ENCODE data around the gene RAD21L1.
"Not testable (repeated sequence)": the region's sequence is repeated elsewhere in the genome, so short reads cannot be mapped to it uniquely, and the experiment has no call there.

RAD21L1 gene

DNA sequence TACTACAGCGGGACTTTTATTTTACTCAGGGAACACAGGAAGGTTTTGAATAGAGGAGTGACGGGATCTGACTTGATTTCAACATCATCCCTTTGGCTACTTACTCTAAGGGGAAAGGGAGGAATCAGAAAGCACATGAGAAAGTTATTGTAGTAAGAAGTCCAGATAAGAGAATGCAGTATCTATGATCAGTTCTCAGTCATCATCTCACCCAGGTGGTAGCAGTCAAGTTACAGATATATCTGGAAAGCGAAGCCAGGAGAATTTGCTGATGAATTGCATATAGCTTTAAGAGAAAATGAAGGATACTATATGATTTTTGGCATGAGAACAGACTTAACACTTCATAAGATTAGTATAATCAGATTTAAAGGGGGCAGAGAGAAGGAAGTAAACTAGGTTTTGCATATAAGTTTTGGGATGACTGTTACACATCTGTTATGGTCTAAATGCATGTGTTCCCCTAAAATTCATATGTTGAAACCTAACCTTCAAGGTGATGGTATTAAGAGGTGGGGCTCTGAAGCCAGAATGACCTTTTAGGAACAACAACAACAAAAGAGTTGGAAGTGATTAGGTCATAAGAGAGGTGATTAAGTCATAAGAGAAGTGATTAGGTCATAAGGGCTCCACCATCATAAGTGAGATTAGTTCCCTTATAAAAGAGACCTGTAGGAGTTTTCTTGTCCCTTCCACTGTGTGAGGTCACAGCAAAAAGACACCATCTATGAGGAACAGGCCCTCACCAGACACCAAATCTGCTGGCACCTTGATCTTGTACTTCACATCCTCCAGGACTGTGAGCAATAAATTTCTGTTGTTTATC is 6.7 kb downstream of the RAD21L1 start:
- DNase-seq: no peak

DNA sequence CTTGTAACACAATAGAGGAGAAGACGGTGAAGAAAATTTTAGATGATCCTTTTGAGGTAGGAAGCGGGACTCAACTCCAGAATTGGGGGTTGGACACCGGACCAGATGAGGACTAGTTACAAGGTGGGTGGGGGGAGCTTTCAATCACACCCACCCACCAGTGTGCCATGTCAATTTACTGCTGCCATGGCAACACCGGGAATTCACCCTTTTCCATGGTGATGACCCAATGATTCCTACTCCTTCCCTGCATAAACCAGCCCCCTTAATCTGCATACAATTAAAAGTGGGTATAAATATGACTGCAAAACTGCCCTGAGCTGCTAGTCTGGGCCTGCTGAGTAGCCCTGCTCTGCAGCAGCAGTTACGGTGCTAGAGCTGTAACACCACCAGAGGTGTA is 14.7 kb downstream of the RAD21L1 start:
- no peak for DNase-seq

DNA sequence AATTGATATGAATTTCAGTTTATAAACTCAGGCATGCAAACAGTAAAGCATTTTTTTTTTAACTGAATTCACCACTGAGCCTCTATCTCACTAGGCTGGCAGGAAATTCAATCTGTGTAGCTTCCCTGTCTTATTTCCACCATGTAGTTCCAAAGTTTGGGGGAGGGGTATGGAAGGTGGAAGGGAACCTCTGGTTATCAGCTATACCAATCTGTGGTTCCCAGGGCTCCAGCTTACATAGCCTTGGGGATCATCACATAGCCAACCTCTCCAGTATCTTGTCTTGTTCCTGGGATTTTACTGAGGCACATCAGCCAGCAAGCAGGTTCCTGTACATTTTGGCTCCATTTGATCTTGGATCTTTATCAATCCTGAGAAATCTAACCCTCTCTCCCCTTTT is 15.6 kb downstream of the RAD21L1 start:
- no peak for DNase-seq

DNA sequence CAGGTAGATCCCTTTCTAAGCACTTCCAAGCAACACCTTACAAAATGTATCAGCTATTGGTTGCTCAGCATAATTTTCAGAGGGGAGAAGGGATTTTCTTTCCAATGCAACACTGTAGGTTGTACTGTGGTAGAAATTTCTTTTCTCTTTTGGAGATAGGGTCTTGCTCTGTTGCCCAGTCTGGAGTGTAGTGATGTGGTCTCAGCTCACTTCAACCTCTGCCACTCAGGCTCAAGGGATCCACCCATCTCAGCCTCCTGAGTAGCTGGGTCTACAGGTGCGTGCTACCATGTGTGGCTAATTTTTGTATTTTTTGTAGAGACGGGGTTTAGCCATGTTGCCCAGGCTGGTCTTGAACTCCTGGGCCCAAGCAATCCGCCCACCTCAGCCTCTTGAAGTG is 16.3 kb downstream of the RAD21L1 start:
- DNase-seq: no peak

- DNase-seq: no peak
Observed at GRCh38 chr20:1242530-1242929, 16.7 kb downstream of the RAD21L1 start.

GRCh38 chr20:1245578-1245977 is 19.7 kb downstream of the RAD21L1 start:
- DNase-seq: no peak

DNA sequence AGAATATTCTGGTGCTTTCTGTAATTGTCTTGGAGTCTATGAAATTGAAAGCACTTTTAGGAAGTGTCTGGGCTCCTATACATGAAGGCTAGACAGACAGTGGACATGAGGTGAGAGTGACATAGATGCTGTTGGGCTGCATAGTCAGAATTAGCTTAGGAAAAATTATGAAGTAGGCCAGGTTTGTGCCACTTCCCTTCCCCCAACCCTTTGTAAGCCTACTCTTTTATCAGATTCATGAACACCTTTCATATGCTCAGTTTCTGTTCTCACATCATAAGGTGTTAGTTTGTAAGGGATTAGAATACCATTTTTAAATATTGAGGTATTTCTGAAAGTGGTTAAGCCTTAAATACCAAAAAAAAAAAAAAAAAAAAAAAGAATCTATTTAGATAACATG is 21.8 kb downstream of the RAD21L1 start:
- DNase-seq: no peak

- not testable (repeated sequence) for DNase-seq
Observed at GRCh38 chr20:1250282-1250681, 24.4 kb downstream of the RAD21L1 start.

GRCh38 chr20:1252416-1252815 is 26.6 kb downstream of the RAD21L1 start:
- DNase-seq: no peak

DNA sequence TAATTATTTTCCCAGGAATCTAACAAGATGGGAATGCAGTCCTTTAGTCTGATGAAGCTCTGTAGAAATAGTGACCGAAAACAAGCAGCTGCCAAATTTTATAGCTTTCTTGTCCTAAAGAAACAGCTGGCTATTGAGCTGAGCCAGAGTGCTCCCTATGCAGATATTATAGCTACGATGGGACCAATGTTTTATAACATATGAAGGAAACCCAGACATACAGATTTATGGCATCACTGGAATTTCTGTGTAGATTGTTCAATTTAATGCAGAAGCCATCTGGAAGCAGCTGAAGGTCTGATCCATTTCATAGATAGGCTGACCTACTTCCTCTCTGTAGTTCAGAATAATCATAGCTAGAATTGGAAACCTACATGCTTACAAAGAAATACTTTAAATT is 28.4 kb downstream of the RAD21L1 start:
- DNase-seq: no peak

GRCh38 chr20:1255675-1256074 is 29.8 kb downstream of the RAD21L1 start:
- no peak for DNase-seq

DNA sequence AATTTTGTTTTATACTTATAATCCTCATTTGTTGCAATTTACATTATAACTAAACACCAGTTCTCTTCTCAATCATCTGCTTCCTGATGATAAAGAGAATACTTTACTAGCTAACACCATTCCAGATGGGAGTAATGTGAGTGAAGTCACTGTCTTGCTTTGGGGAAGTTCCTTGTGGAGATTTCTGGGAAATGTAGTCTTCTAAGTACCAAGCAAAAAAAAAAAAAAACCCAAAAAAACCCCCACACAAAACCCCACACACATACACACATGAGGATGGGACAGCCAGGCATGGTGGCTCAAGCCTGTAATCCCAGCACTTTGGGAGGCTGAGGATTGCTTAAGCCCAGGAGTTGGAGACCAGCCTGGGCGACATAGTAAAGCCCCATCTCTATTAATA is 38.0 kb downstream of the RAD21L1 start:
- DNase-seq: no peak

GRCh38 chr20:1264727-1265126 is 38.9 kb downstream of the RAD21L1 start:
- DNase-seq: no peak

DNA sequence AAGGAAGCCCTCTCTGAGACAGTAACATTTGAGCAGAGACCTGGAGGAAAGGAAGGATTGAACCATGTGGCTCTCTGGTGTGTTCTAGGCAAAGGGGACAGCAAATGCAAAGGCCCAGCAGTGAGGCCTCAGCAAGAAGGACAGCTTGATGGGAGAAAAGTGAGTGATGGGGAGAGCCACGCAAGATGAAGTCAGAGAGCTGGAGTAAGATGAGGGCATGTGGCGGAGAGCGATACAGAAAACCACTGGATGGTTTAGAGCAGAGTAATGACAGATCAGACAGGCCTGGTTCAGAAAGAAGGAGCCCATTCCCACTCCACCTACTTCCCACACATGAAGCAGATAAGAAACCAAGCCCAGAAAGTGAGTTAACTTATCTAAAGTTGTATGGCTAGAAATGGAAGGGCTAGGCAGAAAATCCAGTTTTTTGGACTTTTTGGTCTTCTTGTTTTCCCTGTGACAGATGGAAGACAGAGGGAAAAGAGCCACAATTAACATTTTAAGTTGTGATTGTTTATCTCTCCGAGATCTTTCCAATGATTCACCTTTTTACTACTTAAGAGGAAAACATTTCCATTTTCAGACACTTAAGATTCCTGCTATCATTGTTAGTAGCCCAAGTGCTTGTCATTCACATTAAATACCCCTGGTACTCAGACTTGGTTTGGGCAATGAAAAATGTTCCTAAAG is 39.5 kb downstream of the RAD21L1 start:
- DNase-seq: no peak

- no peak for DNase-seq
Observed at GRCh38 chr20:1265916-1266166, 40.0 kb downstream of the RAD21L1 start.

DNA sequence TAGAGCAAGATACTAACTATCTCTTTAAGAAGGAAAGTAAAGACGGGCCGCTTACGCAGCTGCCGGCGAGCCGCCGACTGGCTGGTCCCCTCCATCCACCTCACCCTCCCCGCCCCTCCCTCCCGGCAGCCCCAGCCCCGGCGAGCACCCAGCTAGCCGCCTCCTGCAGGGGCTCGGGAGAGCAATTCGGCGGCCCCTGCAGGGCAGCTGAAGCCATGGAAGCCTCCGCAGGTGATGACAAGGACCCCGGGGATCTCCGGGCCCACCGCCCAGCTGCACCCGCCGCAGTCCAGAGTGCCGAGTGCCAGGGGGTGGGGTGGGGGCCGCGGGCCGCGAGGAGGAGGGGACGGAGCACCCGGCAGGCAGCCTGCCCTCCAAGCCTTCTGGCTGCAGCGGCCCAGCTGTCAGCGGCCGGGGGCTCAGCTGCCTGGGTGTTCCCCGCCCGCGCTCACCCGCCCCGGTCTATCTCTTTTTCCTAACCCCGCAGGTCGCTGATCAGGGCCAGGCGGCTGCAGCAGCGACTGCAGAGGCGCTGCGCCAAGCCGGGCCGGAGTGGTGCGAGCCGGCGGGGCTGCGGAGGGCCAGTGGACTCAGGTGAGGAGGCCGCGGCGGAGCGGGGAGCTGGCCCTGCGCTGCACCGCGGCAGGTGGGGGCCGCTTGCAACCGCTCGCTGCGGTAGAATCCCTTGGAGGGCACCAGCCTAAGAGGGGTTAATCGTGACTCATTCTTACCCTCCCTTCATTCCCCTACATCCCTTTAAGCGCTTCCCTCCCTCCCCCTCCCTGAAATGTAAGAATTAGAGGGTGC is 40.5 kb downstream of the RAD21L1 start, which contains the start of gene SNPH:
Gene SNPH, plus strand, starts transcription at position 128 of the 807 bp plus-strand sequence. CDS start 29,946 bp downstream, outside the sequence.
- no peak for DNase-seq

- DNase-seq: no peak
Observed at GRCh38 chr20:1267161-1267560, 41.3 kb downstream of the RAD21L1 start.

DNA sequence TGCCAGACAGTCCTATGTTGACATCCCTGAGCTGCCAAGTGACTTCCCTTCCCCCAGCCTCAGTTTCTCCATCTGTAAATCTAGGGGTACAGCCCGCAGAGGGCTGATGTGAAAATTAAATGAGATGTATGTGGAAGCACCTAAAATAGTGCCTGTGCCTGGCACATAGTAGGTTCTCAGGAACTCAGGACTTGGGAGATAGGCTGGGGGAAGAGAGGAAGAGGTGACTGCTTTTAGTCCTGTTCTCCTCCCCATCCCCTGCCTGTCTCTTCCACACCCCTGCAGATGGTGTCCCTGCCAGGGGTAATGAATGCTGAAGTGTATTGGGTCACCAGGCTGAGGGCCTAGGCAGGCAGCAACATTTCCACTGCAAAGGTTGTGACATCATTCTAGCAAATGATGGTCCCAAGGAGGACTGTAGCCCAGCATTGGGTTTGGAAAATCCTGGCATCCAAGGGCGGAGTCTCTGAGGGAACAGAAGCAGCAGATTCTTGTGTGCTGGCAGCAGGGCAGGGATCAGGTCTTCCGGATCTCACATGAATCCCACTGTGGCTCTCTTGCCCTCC is 42.0 kb downstream of the RAD21L1 start:
- no peak for DNase-seq

GRCh38 chr20:1269235-1269634 is 43.4 kb downstream of the RAD21L1 start:
- no peak for DNase-seq

GRCh38 chr20:1269850-1270249 is 44.0 kb downstream of the RAD21L1 start:
- DNase-seq: no peak

- no peak for DNase-seq
Observed at GRCh38 chr20:1272368-1273100, 46.7 kb downstream of the RAD21L1 start.

DNA sequence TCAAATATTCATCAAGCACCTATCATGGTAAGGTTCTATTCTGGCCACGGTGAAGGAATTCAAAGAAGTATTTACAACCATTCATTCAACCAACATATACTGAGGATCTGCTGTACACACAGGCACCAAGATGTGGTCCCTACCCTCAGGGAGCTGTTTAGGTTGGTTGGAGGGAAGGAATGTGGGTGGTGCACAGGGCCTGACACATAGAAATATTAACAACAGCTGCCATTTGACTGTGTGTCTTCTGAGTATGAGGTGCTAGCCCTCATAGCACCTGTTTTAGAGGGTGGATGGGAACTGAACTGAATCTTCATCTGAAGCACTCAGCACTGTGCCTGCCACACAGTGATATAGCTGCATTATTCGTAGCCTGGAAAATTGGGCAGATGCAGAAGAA is 47.5 kb downstream of the RAD21L1 start:
- no peak for DNase-seq
